ENCODE data around the gene FN3KRP. TPM values are rescaled to one million over a fixed set of nuclear protein-coding genes. Genes with fewer than 3 reads are reported as not detected.
A peak's percentile ranks its signal among the peaks of the same experiment; 100 is the strongest.

FN3KRP gene, protein sequence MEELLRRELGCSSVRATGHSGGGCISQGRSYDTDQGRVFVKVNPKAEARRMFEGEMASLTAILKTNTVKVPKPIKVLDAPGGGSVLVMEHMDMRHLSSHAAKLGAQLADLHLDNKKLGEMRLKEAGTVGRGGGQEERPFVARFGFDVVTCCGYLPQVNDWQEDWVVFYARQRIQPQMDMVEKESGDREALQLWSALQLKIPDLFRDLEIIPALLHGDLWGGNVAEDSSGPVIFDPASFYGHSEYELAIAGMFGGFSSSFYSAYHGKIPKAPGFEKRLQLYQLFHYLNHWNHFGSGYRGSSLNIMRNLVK
- total RNA-seq = 10 to 100 TPM; 45.9 to 51.2 TPM

DNA sequence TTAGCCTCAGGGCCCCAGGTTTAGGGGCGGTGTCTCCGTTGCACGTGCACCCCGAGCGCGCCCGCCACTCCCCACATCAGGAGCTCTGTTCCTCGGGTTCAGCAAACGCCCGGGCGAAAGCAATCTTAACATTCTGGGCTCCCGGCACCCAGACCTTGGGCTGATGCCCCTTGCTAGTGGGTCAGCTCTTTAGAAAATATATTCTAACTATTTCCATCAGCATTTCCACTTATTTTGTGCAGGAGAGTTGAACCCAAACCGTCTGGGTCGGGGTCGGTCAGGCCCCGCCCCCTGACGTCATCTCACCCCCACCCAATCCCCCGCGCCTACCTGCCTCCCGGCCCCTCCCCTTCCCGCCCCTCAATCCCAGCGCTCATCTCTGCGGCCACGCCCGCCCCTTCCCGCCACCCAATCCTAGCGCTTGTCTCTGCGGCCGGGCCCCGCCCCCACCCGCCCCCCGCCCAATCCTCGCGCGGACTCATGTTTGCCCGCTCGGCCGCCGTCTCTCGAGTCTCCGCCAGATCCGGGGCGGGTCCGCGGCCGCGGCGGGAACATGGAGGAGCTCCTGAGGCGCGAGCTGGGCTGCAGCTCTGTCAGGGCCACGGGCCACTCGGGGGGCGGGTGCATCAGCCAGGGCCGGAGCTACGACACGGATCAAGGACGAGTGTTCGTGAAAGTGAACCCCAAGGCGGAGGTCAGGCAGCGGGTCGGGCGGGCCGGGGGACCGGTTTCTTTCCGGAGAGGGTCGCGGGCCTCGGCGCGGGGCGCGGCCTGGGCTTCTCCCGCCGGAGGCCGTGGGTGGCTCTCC, at the start of gene FN3KRP:
FN3KRP (plus strand) TSS at position 504 of the 808 bp plus-strand sequence; CDS start at position 554, 50 bp downstream.
- H3K9me3 Mint-ChIP-seq = no peaks in the 10 kb centered on the region
- H3K36me3 Mint-ChIP-seq = peaks cover 6 to 18% of the 10 kb centered on the region in 2 donors
- ATAC-seq (peak; percentile 90 to 93), DNase-seq (ENCODE audit: low spot score in 2 of 2) (peak; percentile 89 to 90)
- H3K27ac Mint-ChIP-seq = peak within 1 kb of the TSS; percentile 67 to 99

DNA sequence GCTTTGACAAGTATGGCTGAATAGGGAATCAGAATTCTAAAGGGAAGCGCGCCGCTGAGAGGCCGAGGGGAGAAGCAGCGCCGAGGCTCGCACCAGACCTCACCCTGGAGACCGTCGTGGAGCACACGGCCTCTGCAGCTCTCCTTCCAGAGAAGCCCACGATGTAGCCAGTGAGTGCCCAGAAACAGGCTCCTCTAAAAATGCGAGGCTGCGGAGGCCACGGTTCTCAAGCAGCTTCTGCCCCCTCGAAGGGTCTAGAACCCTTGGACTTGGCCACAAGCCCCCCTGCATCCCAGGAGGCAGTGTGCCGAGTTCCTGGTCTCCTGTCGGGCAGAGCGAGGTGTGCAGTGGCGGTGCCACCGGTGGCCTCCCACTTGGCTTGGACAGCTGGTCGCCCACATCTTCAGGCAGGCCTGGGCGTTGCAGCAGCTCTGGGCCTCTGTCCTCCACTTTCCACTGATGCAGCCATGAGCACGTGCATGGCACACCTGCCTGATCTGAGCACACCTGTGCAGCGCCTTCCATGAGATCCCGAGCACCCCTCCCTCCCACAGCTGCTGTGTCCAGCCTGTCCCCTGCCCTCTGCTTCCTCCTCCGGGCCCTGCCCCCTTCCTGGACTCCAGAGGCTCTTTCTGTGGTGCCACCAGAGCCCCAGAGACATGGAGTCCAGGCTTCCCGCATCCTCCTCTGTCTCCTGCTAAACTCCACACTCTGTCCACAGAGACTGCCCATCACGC, 49.4 kb upstream of the FN3KRP start:
- DNase-seq (ENCODE audit: low spot score in 2 of 2) (no peak), ATAC-seq (no peak)
- Mint-ChIP-seq H3K27ac (no peak overlapping the region), H3K9me3 (peaks cover 0 to 3% of the 10 kb centered on the region in 2 donors), H3K36me3 (no peaks in the 10 kb centered on the region)

DNA sequence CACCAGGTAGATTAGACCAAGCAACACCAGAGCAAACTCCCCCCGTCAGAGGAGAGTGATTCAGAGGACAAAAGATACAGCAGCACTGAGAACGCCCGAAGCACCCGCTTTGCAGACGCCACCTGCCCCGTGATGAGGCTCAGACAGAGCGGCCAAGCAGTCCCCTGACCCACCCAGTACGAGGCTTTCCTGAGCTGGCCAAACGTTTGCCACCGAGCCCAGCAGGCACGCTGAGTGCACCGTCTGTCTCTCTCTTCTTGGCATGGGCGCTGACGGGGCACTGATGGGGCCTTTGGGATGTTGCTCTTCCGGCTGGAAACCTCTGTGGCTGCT, 48.9 kb upstream of the FN3KRP start:
- Mint-ChIP-seq H3K9me3 (peaks cover 0 to 5% of the 10 kb centered on the region in 2 donors), H3K36me3 (no peaks in the 10 kb centered on the region), H3K27ac (no peak overlapping the region)
- ATAC-seq = no peak
- no peak for DNase-seq (ENCODE audit: low spot score in 2 of 2)

DNA sequence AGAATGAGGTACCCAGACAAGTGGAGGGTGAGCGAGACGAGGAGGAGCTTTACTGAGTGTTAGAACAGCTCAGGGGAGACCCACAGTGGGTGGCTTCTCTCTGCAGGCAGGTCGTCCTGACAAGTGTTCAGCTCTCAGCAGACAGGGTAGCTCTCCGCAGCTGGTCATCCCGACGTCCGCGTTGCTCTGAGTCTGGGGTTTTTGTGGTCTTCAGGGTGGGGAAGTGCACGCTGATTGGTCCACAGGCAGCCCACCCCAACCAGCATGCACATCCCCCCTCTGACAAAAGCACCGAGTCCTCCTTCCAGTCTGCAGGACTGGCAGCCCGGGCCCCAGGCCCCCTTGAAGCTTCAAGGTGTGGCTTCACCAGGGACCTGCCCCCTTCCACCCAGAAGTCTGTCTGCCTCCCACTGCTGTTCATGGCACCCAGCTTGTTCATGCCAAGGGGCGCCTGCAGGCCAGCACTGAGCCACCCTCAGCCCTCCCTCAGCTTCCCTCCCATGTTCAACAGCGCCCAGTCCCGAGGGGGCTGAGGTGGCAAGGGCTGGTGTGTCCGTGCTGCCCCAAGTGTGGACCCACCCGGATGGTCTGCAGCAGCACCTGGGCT, 48.4 kb upstream of the FN3KRP start:
- H3K27ac Mint-ChIP-seq = no peak overlapping the region
- ATAC-seq = peak in 1 of 2 donors; percentile 29
- peaks cover 0 to 5% of the 10 kb centered on the region in 2 donors for H3K9me3 Mint-ChIP-seq
- DNase-seq (ENCODE audit: low spot score in 2 of 2) = no peak
- H3K36me3 Mint-ChIP-seq = no peaks in the 10 kb centered on the region

DNA sequence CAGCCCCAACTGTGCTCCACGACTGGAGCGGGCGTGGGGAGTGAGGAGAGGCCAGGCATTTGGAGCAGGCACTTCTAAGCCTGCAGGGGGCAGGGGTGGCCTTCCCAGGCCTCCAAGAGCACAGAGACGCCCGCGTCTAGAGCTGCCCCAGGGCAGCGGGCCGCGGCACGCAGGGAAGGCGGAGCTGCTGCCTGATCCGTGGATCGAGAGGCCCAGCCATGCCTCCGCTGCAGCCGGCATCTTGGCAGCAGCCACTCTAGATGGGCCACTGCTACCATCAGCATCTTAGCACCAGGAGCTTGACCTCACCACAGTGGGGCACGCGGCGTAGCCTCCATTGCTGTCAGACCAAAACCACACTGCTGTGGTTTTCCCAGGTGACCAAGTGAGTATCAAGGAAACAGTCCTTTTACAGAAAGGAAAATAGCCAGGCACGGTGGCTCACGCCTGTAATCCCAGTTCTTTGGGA, 47.8 kb upstream of the FN3KRP start:
- DNase-seq (ENCODE audit: low spot score in 2 of 2) = peak in 1 of 2 donors; percentile 62
- Mint-ChIP-seq H3K9me3 (peaks cover 0 to 5% of the 10 kb centered on the region in 2 donors), H3K27ac (no peak overlapping the region), H3K36me3 (no peaks in the 10 kb centered on the region)
- ATAC-seq = peak; percentile 88 to 99

DNA sequence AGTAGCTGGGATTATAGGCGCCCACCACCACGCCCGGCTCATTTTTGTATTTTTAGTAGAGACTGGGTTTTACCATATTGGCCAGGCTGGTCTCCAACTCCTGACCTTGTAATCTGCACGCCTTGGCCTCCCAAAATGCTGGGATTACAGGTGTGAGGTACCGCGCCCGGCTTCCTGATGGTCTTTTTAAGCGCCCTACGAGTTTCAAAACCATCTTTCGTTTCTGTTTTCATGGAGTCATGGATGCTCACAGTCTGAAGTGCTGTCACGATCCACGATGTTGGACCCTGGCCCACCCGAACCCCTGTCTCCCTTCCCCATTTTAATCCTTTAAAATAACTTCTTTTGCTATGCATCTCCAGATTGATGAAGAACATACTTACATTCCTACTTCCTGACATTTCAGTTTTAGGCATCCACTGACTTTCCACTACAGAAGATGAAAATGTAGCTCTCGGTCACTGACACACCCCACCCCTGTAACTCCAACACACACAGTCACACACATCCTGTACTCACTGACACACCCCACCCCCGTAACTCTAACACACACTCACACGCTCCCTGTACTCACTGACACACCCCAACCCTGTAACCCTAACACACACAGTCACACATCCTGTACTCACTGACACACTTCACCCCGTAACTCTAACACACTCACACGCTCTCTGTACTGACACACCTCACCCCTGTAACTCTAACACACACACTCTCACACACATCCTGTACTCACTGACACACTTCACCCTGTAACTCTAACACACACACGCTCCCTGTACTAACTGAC, 45.6 kb upstream of the FN3KRP start:
- no peak for DNase-seq (ENCODE audit: low spot score in 2 of 2)
- Mint-ChIP-seq H3K27ac (no peak overlapping the region), H3K9me3 (peaks cover 0 to 5% of the 10 kb centered on the region in 2 donors), H3K36me3 (no peaks in the 10 kb centered on the region)
- no peak for ATAC-seq

DNA sequence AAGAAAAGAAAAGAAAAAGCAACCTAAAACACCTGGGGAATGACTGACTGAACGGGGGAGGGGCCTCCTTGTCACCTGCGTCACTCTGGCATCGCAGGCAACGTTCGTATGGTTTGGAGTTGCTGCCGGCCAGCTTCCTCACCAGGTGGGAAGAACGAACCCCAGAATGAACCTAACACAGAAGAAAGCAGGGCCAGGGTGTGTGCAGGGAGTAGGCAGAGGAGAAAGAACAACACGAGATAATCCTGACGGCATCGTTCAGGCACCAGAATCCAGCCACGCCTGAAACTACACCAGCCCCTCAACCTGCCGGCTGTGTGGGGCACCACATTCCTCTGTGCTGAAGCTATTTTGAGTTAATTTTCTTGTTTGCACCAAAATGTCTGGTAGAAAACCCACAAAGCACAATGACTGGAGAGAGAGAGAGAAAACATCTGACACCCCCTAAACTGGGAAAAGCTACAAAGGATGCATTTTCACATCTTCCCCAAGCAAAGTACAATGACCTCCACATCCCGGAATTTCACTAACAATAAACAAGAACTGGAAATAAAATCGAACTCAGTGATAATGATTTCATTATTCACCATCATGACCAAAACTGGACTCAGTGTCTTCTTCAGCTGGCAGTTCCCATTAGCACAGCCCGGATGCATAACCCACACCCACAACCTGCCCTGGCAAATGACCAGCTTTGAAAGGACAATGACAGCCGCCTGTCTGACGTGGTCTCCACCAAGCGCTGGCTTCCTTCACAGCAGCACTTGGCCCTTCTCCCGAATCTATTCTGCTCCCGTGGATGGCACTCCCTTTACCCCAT, 41.6 kb upstream of the FN3KRP start:
- no peak for ATAC-seq
- Mint-ChIP-seq H3K27ac (no peak overlapping the region), H3K9me3 (peaks cover 0 to 5% of the 10 kb centered on the region in 2 donors), H3K36me3 (no peaks in the 10 kb centered on the region)
- DNase-seq (ENCODE audit: low spot score in 2 of 2) = no peak

DNA sequence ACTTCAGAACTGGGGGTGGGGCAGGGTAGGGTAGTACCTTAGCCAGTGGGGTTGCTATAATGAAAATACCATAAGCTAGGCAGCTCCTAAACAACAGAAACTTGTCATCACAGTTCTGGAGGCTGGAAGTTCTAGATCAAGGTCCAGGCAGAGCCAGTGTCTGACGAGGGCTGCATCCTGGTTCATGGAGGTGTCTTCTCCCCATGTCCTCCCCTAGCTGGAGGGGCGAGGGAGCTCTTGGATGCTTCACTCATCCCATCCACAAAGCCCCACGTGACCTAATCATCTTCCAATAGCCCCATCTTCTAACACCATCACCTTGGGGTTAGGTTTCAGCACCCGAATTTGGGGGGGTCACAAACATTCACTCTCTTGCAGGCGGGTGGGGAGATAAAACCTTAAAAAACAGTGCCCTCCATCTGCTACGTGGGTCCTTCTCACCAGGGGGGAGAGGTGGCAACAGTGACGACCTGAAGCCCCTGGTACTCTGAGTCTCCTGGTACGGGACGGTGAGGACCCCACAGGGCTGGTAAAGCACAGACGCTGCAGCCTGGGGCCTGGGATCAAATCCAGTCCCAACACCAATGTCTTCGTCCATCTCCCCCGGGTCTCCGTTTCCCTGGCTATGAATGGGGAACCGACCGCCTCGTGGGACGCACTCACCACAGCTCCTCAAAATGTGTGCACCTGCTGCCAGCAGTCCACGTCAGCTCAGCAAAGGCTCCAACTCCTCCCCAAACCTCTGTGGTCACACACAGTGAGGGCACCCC, 40.8 kb upstream of the FN3KRP start:
- peaks cover 0 to 5% of the 10 kb centered on the region in 2 donors for H3K9me3 Mint-ChIP-seq
- no peak overlapping the region for H3K27ac Mint-ChIP-seq
- H3K36me3 Mint-ChIP-seq = no peaks in the 10 kb centered on the region
- ATAC-seq = no peak
- no peak for DNase-seq (ENCODE audit: low spot score in 2 of 2)

DNA sequence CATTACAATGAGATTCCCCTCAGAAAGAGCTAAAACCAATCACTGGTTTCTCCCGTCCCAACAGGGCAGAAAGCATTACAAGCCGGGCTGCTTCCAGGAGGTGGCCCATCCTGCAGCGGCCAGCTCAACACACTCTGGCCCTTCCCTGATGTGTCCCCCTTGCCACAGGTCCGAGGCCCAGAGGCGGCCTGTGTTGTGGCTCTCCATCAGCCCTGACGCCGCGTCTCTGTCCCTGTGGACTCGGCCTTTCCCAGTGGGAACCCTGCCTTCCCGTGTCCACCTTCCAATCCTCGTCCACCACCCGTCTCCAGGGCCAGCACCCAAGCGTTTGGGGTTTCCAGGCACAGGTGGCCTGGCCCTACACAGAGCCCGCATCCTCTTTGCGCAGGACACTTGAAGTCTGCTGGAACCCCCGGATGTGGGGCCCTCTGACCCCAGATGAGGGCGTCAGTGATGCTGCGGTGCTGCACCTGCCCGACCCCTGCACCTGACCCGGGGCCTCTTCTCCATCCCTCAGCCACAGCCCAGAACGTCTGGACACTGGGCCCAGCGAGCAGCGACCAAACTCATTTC, 39.1 kb upstream of the FN3KRP start:
- Mint-ChIP-seq H3K9me3 (peaks cover 0 to 7% of the 10 kb centered on the region in 2 donors), H3K27ac (no peak overlapping the region), H3K36me3 (peaks cover 0 to 9% of the 10 kb centered on the region in 2 donors)
- DNase-seq (ENCODE audit: low spot score in 2 of 2) (no peak), ATAC-seq (no peak)

DNA sequence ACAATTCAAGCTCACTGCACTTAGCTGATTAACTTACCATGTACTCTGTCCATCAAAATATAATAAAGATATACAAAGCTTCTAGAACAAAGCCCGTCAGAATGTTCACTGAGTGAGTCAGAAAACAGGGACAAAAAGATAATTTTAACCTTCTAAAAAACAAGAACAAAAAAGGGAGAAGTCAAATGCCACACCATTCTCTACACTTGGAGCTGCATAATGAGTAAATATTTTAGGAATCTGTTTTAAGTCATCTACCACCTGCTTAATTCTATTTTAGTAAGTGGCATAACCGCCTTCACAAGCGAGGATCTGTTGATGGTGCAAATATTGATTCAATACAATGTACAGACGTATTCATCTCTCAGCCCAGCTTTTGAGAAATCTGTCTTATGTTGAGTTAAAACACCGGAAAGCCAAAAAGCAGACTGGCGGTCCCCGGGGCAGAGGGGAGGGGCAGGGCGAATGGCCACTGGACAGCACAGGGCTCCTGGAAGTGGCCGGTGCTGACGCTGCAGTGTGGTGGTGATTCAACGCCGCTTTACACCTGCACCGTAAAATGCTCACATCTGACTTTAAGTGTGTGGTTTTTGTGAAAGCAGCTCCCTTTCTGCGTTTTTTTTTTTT, 38.1 kb upstream of the FN3KRP start:
- peaks cover 0 to 7% of the 10 kb centered on the region in 2 donors for H3K9me3 Mint-ChIP-seq
- H3K36me3 Mint-ChIP-seq = peaks cover 0 to 9% of the 10 kb centered on the region in 2 donors
- H3K27ac Mint-ChIP-seq = no peak overlapping the region
- ATAC-seq = no peak
- no peak for DNase-seq (ENCODE audit: low spot score in 2 of 2)

DNA sequence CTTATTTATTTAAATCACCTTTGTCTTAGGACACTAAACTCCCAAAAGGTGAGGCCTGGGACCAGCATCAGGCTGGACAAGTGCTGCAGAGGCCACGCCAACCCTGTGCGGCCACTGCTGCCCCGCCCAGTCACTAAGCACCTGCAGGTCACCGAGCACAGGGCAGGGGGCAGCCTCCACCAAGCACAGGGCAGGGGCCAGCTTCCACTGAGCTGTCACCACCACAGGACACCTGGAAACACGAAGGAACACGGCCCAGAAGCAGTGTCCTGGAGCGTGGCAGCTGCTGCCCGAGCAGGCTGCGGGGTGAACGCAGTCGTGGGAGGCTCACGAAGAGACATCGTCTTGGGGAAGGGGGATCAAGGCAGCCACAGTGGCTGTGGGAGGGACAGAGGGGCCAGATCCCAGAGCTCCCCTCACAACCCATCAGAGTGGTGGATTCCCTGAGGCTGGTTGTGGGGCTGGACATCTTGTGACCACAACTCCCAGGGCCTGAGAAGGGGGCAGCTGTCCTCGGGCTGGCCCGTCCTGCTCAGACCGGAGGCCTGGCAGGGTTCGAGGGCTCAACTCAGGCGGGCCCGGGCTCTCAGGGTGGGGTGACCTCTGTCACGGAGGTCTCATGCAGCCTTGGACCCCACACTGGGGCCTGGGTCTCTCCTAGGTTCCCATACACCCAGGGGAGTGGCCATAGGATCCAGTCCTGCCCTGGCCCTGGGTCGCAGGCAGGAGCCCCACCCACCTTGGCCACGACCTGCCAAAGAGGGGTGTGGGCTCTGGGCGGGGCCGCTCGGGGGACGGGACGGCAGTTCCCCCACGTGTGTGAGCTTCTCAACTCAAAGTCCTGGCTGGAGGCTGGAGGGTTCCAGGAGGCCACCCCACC, 36.7 kb upstream of the FN3KRP start:
- DNase-seq (ENCODE audit: low spot score in 2 of 2) = no peak
- Mint-ChIP-seq H3K36me3 (peaks cover 0 to 9% of the 10 kb centered on the region in 2 donors), H3K27ac (no peak overlapping the region), H3K9me3 (peaks cover 0 to 7% of the 10 kb centered on the region in 2 donors)
- ATAC-seq = no peak

DNA sequence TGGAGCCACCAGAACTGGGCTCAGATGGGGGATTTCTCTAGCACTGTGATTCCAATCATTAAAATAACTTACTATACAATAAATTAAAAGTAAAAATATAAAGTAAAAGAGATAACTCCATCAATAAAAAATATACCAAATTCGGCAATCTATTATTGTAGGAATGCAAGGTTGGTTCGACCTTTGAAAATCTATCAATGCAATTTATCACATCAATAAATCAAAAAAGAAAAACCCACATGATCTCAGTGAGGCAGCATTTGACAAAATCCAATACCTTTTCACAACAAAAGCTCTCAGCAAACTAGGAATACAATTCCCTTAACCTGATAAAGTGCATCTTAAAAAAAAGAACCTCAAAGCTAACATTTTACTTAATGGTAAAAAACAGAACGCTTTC, 35.0 kb upstream of the FN3KRP start:
- ATAC-seq (no peak), DNase-seq (ENCODE audit: low spot score in 2 of 2) (no peak)
- Mint-ChIP-seq H3K27ac (no peak overlapping the region), H3K36me3 (peaks cover 0 to 9% of the 10 kb centered on the region in 2 donors), H3K9me3 (peaks cover 0 to 7% of the 10 kb centered on the region in 2 donors)

DNA sequence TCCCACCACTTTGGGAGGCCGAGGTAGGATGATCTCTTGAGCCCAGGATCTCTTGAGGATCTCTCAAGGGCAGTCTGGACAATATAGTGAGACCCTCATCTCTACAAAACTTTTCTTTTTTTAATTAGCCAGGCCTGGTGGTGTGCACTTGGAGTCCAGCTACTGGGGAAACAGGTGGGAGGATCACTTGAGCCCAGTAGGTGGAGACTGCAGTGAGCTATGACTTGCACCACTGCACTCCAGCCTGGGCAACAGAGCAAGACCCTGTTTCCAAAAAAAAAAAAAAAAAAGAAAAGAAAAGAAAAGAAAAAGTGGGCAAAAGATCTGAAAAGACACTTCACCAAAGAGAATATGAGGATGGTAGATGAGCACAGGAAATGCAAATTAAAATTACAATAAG, 33.0 kb upstream of the FN3KRP start:
- Mint-ChIP-seq H3K36me3 (peaks cover 0 to 9% of the 10 kb centered on the region in 2 donors), H3K27ac (no peak overlapping the region), H3K9me3 (peaks cover 0 to 7% of the 10 kb centered on the region in 2 donors)
- no peak for ATAC-seq
- no peak for DNase-seq (ENCODE audit: low spot score in 2 of 2)

Measured in activated naive CD4-positive, alpha-beta T cell treated with anti-CD3 and anti-CD28 coated beads, Interleukin-2, amount 50 U/mL, for 72 hours (primary cell).